ENCODE measurements around the gene PNP.

DNA sequence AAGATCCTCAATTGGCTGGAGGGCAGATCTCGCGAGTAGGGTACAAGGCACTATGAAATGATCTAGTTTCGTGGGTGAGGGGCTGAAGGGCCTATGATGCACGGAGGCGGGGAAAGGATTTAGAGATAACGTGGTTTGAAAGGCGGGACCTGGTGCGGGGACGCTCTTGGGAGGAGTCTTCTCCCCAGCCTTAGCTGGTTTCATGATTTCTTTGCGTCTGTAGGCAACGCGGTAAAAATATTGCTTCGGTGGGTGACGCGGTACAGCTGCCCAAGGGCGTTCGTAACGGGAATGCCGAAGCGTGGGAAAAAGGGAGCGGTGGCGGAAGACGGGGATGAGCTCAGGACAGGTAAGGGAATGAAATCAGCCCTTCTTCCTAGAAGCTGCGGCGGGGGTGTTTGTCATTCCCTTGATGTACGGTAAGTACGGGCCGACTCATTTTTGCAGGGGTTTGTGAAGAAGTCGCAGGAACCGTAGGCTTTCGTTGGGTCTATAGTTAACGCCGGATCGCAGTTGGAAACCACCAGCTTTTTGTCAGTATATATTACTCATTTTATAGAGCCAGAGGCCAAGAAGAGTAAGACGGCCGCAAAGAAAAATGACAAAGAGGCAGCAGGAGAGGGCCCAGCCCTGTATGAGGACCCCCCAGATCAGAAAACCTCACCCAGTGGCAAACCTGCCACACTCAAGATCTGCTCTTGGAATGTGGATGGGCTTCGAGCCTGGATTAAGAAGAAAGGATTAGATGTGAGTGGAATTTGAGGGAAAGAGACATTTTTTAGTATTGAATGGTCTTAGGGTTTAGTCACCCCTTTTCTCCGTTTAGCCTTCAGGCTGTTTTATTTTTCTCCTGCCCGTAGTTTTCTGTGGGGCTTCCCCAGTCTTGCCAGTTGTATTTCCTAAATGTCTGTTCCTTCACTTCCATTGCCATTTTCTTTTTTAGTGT lies 13.6 kb upstream of the PNP start:
- no peak for TF ChIP-seq SUZ12 (IDR thresholded peaks at IDR 0.05; ENCODE audit: extremely low read depth, insufficient read depth, insufficient read length)
- TF ChIP-seq YY1 (IDR thresholded peaks at IDR 0.05; ENCODE audit: insufficient read depth, insufficient read length) = no peak
- no peak for TF ChIP-seq ZNF274 (IDR thresholded peaks at IDR 0.05; ENCODE audit: low read depth, low read length)
